Endothelial cell of umbilical vein (primary cell): ENCODE measurements around the gene CCDC40.

Source experiments
- CTCF ChIP-seq, 2 donors: IDR thresholded peaks; 1 replicate in 1 of 2; 2 replicates in 1 of 2; pipeline ENCODE4 v1.5.1; 2011; ENCODE audit warnings: low read length in 2 of 2, mild to moderate bottlenecking in 2 of 2, moderate library complexity in 2 of 2, control low read depth in 1 of 2, inconsistent platforms in 1 of 2, low read depth in 1 of 2; ENCODE audit not compliant: insufficient read depth in 1 of 2; ENCODE audit errors: extremely low read depth in 1 of 2
- EZH2 ChIP-seq: IDR thresholded peaks from 2 replicates; pipeline ENCODE4 v1.6.1; 2012; ENCODE audit warnings: borderline replicate concordance, low read depth, mild to moderate bottlenecking, moderate library complexity, low read length, inconsistent platforms; ENCODE audit not compliant: severe bottlenecking
- FOS ChIP-seq: IDR thresholded peaks from 2 replicates; pipeline ENCODE4 v1.6.1; 2011; ENCODE audit warnings: mild to moderate bottlenecking, low read length, moderate library complexity, borderline replicate concordance; ENCODE audit not compliant: insufficient read depth
- JUN ChIP-seq: IDR thresholded peaks from 2 replicates; pipeline ENCODE4 v1.6.1; 2011; ENCODE audit warnings: borderline replicate concordance, low read depth; ENCODE audit not compliant: insufficient read length, insufficient read depth
- POLR2A ChIP-seq: IDR thresholded peaks from 2 replicates; pipeline ENCODE4 v1.6.1; 2012; ENCODE audit warnings: low read depth, mild to moderate bottlenecking, control low read depth, low read length
- POLR2AphosphoS5 ChIP-seq: IDR thresholded peaks from 2 replicates; pipeline ENCODE4 v1.6.1; 2012; ENCODE audit warnings: low read depth, mild to moderate bottlenecking, control low read depth, low read length, moderate library complexity; ENCODE audit not compliant: insufficient read depth

- no peak for TF ChIP-seq POLR2AphosphoS5
- no peak for TF ChIP-seq FOS
- no peak for TF ChIP-seq CTCF (IDR thresholded peaks at IDR 0.05; ENCODE audit: extremely low read depth in 1 of 2, insufficient read depth in 1 of 2, low read depth in 1 of 2, low read length in 2 of 2)
- no peak for TF ChIP-seq POLR2A
- TF ChIP-seq EZH2, result no peak
- no peak for TF ChIP-seq JUN
Observed at GRCh38 chr17:80112471-80113032, 76.1 kb downstream of the CCDC40 start.
